K562 (cell line): ENCODE results near the gene NUAK2. TPM values are rescaled to one million over a fixed set of nuclear protein-coding genes. Genes with fewer than 3 reads are reported as not detected.

Source experiments
- CHD7 ChIP-seq: fragments of 200-600 bp; sonication (generic); IDR thresholded peaks from one replicate; pipeline ENCODE4 v1.6.1; 2012; ENCODE audit warnings: mild to moderate bottlenecking, low read depth, low read length, inconsistent platforms
- ZNF239 ChIP-seq: fragments of 250-450 bp; sonication (Bioruptor Pico); IDR thresholded peaks from 2 replicates; pipeline ENCODE4 v1.4.0; 2020; ENCODE audit warnings: mild to moderate bottlenecking
- polyA plus RNA-seq, 8 experiments: library from polyadenylated mRNA; depleted of rRNA in 4 of 8; stranded (reverse) in 5 of 8; unstranded in 3 of 8; fragments of >200 nt; fragmentation: Nextera tagmentation in 2 of 8; fragmentation: Illumina TruSeq in 1 of 8; extraction: Ambion mirVana in 2 of 8; extraction: Trizol in 1 of 8; gene quantifications; 2 replicates each; pipeline versions ENCODE4 v1.2.1 to v1.2.3, GENCODE V29; 2011 to 2014; ENCODE audit warnings: inconsistent platforms in 1 of 8, missing spikeins in 1 of 8
- total RNA-seq, 7 experiments: library from RNA; depleted of rRNA in 6 of 7; stranded (reverse); fragments of >200 nt in 6 of 7; fragmentation: Illumina TruSeq in 2 of 7; extraction: Trizol in 2 of 7; gene quantifications; 2 replicates each; pipeline versions ENCODE4 v1.2.1 to v1.2.3, GENCODE V29; 2011 to 2021; ENCODE audit warnings: low replicate concordance in 1 of 7
- TF ChIP-seq, protein P1 (sequence below): sonication (generic); formaldehyde crosslinking; IDR thresholded peaks from 2 replicates; pipeline ENCODE4 v1.8.1; 2023; ENCODE audit warnings: missing genetic modification reagents, mild to moderate bottlenecking, borderline replicate concordance

The NUAK2 gene
- total and polyA plus RNA-seq, 9 of the 15 experiments (the other 6 are each of a cell fraction or from before 2014, with no cell fraction given) = 0.04 to 0.44 (median 0.14) TPM

DNA sequence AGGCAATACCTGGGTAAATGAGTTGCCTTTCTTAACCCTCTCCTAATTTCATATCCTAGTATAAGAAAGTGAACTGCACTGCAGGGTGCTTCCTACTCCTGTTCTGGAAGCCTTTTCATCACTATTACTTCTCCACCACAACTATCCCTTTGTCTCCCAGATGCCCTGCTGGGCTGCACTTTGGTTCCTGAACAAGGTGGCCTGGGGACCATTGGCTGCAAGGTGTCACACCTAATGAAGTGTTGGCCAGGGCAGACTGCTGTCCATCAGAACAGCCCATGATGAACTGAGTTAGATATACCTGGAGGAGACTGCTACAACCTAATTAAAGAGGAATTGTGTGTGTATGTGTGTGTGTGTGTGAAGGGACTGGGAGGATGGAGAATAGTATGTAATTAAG, 37.0 kb upstream of the NUAK2 start (continued):
- TF ChIP-seq, protein P1, sequence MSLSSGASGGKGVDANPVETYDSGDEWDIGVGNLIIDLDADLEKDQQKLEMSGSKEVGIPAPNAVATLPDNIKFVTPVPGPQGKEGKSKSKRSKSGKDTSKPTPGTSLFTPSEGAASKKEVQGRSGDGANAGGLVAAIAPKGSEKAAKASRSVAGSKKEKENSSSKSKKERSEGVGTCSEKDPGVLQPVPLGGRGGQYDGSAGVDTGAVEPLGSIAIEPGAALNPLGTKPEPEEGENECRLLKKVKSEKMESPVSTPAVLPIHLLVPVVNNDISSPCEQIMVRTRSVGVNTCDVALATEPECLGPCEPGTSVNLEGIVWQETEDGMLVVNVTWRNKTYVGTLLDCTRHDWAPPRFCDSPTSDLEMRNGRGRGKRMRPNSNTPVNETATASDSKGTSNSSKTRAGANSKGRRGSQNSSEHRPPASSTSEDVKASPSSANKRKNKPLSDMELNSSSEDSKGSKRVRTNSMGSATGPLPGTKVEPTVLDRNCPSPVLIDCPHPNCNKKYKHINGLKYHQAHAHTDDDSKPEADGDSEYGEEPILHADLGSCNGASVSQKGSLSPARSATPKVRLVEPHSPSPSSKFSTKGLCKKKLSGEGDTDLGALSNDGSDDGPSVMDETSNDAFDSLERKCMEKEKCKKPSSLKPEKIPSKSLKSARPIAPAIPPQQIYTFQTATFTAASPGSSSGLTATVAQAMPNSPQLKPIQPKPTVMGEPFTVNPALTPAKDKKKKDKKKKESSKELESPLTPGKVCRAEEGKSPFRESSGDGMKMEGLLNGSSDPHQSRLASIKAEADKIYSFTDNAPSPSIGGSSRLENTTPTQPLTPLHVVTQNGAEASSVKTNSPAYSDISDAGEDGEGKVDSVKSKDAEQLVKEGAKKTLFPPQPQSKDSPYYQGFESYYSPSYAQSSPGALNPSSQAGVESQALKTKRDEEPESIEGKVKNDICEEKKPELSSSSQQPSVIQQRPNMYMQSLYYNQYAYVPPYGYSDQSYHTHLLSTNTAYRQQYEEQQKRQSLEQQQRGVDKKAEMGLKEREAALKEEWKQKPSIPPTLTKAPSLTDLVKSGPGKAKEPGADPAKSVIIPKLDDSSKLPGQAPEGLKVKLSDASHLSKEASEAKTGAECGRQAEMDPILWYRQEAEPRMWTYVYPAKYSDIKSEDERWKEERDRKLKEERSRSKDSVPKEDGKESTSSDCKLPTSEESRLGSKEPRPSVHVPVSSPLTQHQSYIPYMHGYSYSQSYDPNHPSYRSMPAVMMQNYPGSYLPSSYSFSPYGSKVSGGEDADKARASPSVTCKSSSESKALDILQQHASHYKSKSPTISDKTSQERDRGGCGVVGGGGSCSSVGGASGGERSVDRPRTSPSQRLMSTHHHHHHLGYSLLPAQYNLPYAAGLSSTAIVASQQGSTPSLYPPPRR = no peak
- no peak for TF ChIP-seq CHD7
- no peak for TF ChIP-seq ZNF239 (CRISPR knock-in tag)
